NCI-H526 treated with DMSO at 0.1 percent for 48 hours (cell line): ENCODE measurements around the gene GGTLC1.

Source experiments
- DNase-seq: peaks from one replicate; lab custom pipeline; 2025; lab: John Stamatoyannopoulos, UW

The GGTLC1 gene

DNA sequence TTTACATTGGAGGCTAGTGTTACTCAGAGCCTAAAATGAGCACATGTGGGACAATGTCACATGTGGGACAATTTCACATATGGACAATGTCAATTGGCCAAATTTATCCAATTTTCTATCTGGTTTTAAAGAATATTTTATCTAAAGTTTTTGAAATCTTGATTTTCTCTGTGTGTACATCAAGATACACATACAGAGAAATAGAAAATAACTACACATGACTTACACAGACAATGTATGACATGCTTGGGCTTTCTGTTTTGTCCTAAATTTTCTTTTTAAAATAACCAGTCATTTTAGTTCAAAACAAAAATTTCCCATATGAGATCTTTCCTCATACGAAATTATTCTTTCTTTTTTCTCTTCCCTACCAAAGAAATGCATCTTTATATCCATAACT is 24.6 kb downstream of the GGTLC1 start:
- no peak for DNase-seq

DNA sequence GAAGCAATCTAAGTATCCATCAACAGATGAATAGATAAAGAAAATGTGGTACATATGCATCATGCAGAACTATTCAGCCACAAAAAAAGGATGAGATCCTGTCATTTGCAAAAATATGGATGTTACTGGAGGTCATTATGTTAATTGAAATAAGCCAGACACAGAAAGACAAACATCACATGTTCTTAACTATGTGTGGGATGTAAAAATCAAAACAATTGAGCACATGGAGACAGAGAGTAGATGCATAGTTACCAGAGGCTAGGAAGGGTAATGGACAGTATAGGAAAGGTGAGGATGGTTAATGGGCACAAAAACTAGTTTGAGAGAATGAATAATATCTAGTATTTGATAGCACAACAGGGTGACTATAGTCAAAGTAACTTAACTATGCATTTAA is 26.3 kb downstream of the GGTLC1 start:
- no peak for DNase-seq

DNA sequence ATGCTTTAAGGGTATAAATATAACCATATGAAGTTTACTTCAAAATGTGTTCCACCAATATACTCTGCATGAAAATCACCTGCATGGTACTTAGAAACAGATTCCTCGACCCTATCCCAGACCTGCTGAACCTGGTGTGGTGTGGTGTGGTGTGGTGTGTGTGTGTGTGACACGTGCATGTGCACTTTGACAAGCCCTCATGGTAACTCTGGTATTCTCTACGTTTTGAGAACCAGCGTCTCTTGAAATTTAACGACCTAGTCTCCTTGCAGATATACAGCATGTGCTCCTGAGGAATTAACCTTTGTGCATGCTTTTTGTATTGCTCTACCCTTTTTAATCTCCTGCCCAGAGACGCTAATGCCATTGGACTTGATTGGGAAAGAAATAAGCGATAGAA is 29.5 kb downstream of the GGTLC1 start:
- DNase-seq = no peak

DNA sequence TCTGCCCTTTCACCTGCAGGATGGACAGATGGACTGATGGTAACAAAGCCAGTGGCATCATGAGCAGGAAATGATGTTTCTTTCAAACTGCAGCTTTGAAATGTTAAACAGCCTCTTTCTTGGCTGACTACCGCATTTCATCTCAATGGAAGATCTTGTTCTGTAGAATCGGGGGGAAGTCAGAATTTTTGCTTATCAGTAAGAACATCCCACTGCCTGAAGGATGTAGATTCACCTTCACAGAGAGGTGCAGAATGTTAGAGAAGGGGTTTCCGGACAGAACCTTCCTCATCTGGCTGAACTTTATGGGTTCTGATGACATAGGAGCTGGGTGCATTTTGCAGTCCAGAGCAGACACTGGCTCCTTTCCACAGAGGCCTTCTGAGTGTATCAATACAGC is 32.7 kb downstream of the GGTLC1 start:
- no peak for DNase-seq

DNA sequence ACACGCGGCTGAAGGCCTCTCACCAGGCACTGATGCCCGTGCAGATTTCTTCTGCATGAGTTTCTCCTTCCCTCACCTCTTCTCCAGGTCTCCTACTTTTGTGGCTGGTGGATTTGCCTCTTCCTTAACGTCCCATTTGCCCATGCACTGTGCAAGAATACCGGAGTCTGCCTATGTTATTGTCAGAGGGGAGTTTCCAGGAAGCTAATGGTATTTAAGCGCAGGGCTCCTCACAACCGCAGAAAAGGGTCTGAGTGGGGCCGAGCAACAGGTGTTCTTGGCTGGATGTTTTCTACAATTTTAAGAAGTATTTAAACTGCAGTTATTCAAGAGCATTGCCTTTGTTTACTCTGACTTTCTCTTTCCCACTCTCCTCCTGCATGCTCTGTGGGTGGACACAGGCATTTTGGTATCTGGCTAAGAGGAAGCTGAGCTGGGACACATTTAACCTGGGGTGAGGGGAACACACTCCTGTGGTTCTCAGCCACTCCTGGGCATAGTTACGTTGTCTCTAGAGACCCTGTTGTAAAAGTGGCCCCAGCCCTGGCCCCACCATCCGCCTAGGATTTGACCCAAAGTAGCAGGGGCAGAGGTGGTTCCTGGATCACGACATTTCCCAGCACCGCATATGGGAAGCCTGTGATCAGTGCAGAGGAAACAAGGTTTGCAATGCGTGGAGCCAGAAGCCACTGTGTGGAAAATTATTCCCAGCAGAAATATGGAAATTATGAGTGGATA is 34.4 kb downstream of the GGTLC1 start:
- no peak for DNase-seq

DNA sequence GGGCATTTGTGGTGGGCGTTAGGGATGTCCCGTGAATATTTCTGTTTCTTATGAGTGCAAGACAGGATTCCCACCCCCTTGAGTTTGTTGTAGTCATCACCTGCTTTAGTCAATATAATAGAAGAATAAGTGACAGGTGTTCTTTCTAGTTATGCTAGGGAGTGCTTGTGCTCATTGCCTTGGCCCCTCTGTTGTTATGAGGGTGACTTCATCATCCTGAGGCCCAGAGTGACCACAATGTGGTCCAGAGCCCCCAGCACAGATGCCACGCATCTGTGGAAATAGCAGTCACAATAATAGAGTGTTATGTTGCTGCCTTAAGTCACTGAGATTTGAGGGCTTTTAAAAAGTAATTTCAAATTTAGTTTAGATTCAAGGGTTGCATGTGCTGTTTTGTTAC is 42.4 kb downstream of the GGTLC1 start:
- DNase-seq = no peak

DNA sequence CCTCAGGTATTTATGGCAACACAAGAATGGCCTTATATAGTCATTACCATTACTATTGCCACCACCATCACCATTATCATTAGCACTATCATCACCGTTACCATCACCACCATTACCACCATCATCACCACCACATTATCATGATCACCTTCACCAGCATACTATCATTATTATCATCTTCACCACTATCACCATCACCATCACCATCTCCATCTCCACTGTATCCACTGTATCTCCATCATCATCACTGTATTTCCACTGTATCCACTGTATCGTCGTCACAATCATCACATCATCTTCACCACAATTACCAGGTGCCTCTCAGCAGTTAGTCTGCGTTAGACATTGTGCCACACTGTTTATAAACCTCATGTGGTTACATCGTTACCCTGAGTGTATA is 45.3 kb downstream of the GGTLC1 start:
- no peak for DNase-seq

DNA sequence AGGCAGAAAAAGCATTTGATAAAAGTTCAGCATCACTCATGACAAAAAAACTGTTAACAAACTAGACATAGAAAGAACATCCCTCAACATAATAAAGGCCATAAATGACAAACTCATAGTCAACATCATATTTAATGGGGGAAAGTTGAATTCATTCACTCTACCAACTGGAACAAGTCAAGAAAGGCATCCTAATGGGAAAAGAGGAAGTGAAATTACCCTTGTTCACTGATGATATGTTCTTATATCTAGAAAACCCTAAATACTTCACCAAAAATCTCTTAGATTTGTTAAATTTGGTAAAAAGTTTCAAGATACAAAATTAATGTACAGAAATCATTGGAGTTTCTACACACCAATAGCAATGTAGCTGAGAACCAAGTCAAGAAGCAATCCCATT is 48.9 kb downstream of the GGTLC1 start:
- DNase-seq = no peak

DNA sequence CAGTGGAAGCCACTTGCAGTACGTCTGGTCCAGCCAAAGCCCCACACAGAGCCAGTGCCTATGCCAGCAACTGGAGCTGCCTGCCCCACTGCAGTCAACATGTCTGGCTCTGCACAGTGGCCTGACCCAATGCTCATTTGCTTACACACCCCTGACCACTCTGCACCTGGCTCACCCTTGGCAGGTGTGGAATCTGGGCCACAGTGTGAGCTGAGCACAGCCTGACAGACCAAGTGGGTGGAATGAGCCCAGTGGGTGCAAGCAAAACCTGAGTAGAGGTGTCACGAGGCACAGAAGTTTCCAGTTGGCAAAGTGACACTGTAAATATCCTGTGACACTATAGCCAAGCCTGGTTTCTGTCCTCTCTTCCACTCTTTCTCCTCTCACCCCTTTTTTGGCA is 49.5 kb downstream of the GGTLC1 start:
- no peak for DNase-seq

DNA sequence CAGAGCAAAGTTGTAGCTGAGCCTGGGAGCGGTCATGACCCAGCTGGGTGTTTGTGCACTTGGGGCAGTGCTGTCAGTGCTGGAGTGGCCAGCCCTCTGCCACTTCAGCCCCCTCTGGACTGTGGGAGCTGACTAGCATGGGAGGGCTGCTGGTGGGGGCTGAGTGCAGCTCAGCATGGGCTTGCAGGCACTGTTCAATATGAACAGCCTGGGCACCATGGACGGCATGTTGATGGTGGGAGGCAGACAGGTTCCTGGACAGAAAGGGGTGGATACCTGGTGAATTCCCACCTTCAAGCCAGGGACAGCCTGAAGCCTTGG is 50.5 kb downstream of the GGTLC1 start:
- DNase-seq = no peak

DNA sequence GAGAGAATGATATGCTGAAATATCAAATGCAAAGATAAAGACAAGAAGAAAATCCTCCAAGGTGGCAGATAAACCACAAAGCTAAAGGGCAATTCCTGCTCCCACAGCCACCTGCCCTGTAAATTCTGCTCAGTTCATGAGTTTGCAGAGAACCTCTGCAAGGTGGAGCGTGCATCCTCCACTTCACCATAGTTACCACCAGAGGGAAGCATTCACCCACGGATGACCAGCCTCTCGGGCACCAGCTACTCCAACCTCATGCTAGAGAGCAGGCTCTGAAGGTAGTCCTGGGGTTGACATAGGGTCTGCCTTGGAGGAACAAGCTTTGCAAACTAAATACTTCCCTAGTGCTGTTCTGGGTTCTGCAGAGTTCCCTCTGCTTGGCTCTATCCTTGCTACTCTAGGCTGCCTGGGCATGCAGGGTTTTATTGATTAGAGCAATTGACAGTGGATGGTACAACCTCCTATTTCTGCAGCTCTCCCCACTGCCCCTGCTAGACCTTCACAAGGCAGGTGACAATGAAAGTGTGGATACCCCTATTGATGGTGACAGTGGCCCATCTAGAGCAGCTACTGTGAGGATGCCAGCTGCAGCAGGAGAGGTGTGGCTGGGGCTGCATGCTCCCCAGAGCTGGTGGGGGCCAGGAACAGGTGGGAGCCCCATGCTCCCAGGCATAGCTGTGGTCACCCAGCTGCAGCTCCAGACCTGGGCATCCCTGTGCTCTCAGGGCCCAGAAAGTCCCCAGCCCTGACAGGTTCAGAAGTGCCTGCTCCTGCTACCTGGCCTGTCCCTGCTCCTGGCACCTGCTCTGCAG is 51.1 kb downstream of the GGTLC1 start:
- peak; percentile 73 for DNase-seq
